ENCODE data around the gene WDR70.

DNA sequence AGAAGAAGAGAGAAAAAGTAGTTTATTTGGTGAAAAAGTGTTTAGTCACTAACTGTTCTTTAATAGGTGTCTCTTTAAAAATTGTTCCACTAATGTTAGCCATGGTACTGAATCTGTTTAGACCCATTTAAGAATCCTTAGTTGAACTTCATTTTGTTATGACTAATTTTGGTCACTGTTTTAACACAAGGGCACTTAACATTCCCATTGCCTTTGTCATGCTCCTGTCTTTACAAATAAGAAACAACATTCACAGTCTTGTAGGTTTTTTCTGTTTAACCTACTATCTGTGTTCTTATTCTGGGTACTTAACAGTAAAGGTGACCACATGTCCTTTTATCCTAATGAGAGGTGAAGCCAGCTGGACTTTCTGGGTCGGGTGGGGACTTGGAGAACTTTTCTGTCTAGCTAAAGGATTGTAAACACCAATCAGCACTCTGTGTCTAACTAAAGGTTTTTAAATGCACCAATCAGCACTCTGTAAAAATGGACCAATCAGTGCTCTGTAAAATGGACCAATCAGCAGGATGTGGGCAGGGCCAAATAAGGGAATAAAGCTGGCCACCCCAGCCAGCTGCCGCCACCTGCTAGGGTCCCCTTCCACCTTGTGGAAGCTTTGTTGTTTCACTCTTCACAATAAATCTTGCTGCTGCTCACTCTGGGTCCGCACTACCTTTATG lies 116.7 kb downstream of the WDR70 start:
- TF ChIP-seq, protein P1, sequence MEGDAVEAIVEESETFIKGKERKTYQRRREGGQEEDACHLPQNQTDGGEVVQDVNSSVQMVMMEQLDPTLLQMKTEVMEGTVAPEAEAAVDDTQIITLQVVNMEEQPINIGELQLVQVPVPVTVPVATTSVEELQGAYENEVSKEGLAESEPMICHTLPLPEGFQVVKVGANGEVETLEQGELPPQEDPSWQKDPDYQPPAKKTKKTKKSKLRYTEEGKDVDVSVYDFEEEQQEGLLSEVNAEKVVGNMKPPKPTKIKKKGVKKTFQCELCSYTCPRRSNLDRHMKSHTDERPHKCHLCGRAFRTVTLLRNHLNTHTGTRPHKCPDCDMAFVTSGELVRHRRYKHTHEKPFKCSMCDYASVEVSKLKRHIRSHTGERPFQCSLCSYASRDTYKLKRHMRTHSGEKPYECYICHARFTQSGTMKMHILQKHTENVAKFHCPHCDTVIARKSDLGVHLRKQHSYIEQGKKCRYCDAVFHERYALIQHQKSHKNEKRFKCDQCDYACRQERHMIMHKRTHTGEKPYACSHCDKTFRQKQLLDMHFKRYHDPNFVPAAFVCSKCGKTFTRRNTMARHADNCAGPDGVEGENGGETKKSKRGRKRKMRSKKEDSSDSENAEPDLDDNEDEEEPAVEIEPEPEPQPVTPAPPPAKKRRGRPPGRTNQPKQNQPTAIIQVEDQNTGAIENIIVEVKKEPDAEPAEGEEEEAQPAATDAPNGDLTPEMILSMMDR (IDR thresholded peaks at IDR 0.05), result no peak
- TF ChIP-seq POLR2A (IDR thresholded peaks at IDR 0.05), result no peak
